HFFc6 (cell line): ENCODE results near the gene MPHOSPH6. TPM values are rescaled to one million over a fixed set of nuclear protein-coding genes. Genes with fewer than 3 reads are reported as not detected.
A peak's percentile ranks its signal among the peaks of the same experiment; 100 is the strongest.
"Not testable (repeated sequence)": the region's sequence is repeated elsewhere in the genome, so short reads cannot be mapped to it uniquely, and the experiment has no call there.

ENCODE experiments used
- DNase-seq: peaks from one replicate; pipeline ENCODE4 v3.0.0-alpha.2; 2018
- H3K27ac Mint-ChIP-seq: 2 replicates; pipeline ENCODE4 v1.8.0; 2020; ENCODE audit warnings: mild to moderate bottlenecking, mixed read lengths
- H3K27me3 Mint-ChIP-seq: 2 replicates; pipeline ENCODE4 v1.8.0; 2021; ENCODE audit warnings: mild to moderate bottlenecking, moderate library complexity, mixed read lengths; ENCODE audit not compliant: insufficient read depth
- H3K36me3 Mint-ChIP-seq: 2 replicates; pipeline ENCODE4 v1.8.0; 2021; ENCODE audit warnings: low read depth, mixed read lengths
- H3K4me1 Mint-ChIP-seq: 2 replicates; pipeline ENCODE4 v1.8.0; 2020; ENCODE audit warnings: low read depth, mixed read lengths
- H3K4me3 Mint-ChIP-seq: 2 replicates; pipeline ENCODE4 v1.8.0; 2020; ENCODE audit warnings: mild to moderate bottlenecking, moderate library complexity, mixed read lengths
- H3K9me3 Mint-ChIP-seq: 2 replicates; pipeline ENCODE4 v1.8.0; 2020; ENCODE audit warnings: mild to moderate bottlenecking, mixed read lengths
- CTCF ChIP-seq: fragments of 200-600 bp; sonication (generic); IDR thresholded peaks from 2 replicates; pipeline ENCODE4 v1.5.0; 2021; ENCODE audit warnings: antibody characterized with exemption, mild to moderate bottlenecking
- long read RNA-seq: library from polyadenylated mRNA; unstranded; transcript quantifications from one replicate; pipeline ENCODE4 v2.0.0, GENCODE V29; 2019
- total RNA-seq, 6 experiments: library from RNA; stranded (reverse); fragmentation: NEBNext Ultra II Directional; extraction: Animal tissue kit (Norgen Biotek cat#: 25700); gene quantifications; 2 replicates in 1 of 6; 3 replicates in 5 of 6; pipeline ENCODE4 v1.2.3, GENCODE V29; 2021

MPHOSPH6 gene
- 10 to 100 TPM; 22.8 to 32.1 (median 24.7) TPM for total RNA-seq
- long read RNA-seq, transcript MPHOSPH6-201 (5 exons, 1,103 nt), result major isoform, 27 of 43 reads
- long read RNA-seq, partial matches to known transcripts, result 8 of 43 reads
- long read RNA-seq, other reads (novel, unspliced or antisense), result 8 of 43 reads

GRCh38 chr16:82169861-82170845, at the start of gene MPHOSPH6:
MPHOSPH6 (minus strand) TSS chr16:82170224; CDS start chr16:82170175, 49 bp downstream.
- peak; percentile 81 for DNase-seq
- H3K4me3 Mint-ChIP-seq, result peak within 1 kb of the TSS; percentile 91

DNA sequence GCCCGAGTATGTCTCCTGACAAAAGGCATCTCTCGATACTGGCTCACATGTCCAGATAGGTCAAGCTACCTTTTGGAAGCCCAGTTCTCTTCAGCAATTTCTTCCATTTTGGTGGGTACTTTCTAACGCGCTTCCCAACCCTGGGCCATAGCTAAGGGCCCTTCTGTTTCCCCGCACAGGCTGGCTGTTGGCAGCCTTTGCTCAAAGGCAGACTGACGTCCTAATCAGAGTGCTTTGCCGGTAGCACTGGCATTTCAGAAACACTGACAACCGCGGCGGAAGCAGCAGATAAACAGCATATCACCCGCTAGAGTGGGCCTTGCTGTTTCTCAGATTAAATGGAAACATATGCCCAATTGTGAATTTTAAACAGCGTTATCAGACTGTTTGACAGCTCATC, 49.3 kb upstream of the MPHOSPH6 start:
- TF ChIP-seq CTCF, result no peak
- H3K4me3 Mint-ChIP-seq, result no peak overlapping the region
- no peaks in the 10 kb centered on the region for H3K36me3 Mint-ChIP-seq
- no peaks in the 10 kb centered on the region for H3K4me1 Mint-ChIP-seq
- DNase-seq, result no peak
- no peak overlapping the region for H3K27ac Mint-ChIP-seq
- H3K9me3 Mint-ChIP-seq, result no peaks in the 10 kb centered on the region
- H3K27me3 Mint-ChIP-seq, result no peaks in the 10 kb centered on the region; the same call in 1 of the 2 replicates

More at GRCh38 chr16:82169861-82170845, at the start of gene MPHOSPH6:
- Mint-ChIP-seq H3K9me3 (no peaks in the 10 kb centered on the region), H3K36me3 (peaks cover 23% of the 10 kb centered on the region), H3K4me1 (peaks cover 20% of the 10 kb centered on the region), H3K27me3 (peaks cover 7% of the 10 kb centered on the region), H3K27ac (peak within 1 kb of the TSS; percentile 97)
- peak; percentile 19; the same call in 1 of the 2 replicates for TF ChIP-seq CTCF

GRCh38 chr16:82209314-82209713, 39.3 kb upstream of the MPHOSPH6 start:
- not testable (repeated sequence) for H3K4me1 Mint-ChIP-seq, H3K27ac Mint-ChIP-seq, DNase-seq, H3K27me3 Mint-ChIP-seq, H3K36me3 Mint-ChIP-seq, H3K9me3 Mint-ChIP-seq, H3K4me3 Mint-ChIP-seq

- no peak overlapping the region for H3K27ac Mint-ChIP-seq
- H3K9me3 Mint-ChIP-seq, result peaks cover 4% of the 10 kb centered on the region; the same call in 1 of the 2 replicates
- DNase-seq, result no peak
- H3K4me1 Mint-ChIP-seq, result no peaks in the 10 kb centered on the region
- no peak for TF ChIP-seq CTCF
- H3K27me3 Mint-ChIP-seq, result peaks cover 2% of the 10 kb centered on the region
- no peak overlapping the region for H3K4me3 Mint-ChIP-seq
- no peaks in the 10 kb centered on the region for H3K36me3 Mint-ChIP-seq
These were observed 33.2 kb upstream of the MPHOSPH6 start for GRCh38 chr16:82203198-82203597.

GRCh38 chr16:82201926-82202325, 31.9 kb upstream of the MPHOSPH6 start:
- no peaks in the 10 kb centered on the region for H3K36me3 Mint-ChIP-seq
- no peak for TF ChIP-seq CTCF

More at GRCh38 chr16:82201926-82202325, 31.9 kb upstream of the MPHOSPH6 start:
- H3K27me3 Mint-ChIP-seq, result peaks cover 2% of the 10 kb centered on the region
- H3K4me3 Mint-ChIP-seq, result no peak overlapping the region
- H3K4me1 Mint-ChIP-seq, result no peaks in the 10 kb centered on the region
- no peak overlapping the region for H3K27ac Mint-ChIP-seq
- H3K9me3 Mint-ChIP-seq, result peaks cover 4% of the 10 kb centered on the region; the same call in 1 of the 2 replicates
- DNase-seq, result no peak
